Effector memory CD4-positive, alpha-beta T cell (primary cell): ENCODE measurements around the gene GLS.
"Not testable (repeated sequence)": the region's sequence is repeated elsewhere in the genome, so short reads cannot be mapped to it uniquely, and the experiment has no call there.

ENCODE experiments used
- DNase-seq, 3 donors: peaks; one replicate each; pipeline ENCODE4 v3.0.0-alpha.2; 2020
- H3K27ac ChIP-seq: 2 replicates; pipeline ENCODE4 v1.7.0; 2013; ENCODE audit warnings: mild to moderate bottlenecking, low read length, moderate library complexity; ENCODE audit not compliant: insufficient read depth, poor library complexity, severe bottlenecking
- H3K27me3 ChIP-seq: replicated peaks from 2 replicates; pipeline ENCODE4 v1.7.0; 2013; ENCODE audit warnings: mild to moderate bottlenecking, low read length; ENCODE audit not compliant: insufficient read depth, control insufficient read depth, poor library complexity, severe bottlenecking
- H3K36me3 ChIP-seq: 2 replicates; pipeline ENCODE4 v1.7.0; 2013; ENCODE audit warnings: mild to moderate bottlenecking, low read length, moderate library complexity; ENCODE audit not compliant: control insufficient read depth, insufficient read depth
- H3K4me1 ChIP-seq: 2 replicates; pipeline ENCODE4 v1.7.0; 2013; ENCODE audit warnings: low read length, mild to moderate bottlenecking; ENCODE audit not compliant: control insufficient read depth, insufficient read depth, poor library complexity, severe bottlenecking
- H3K4me3 ChIP-seq: 2 replicates; pipeline ENCODE4 v1.7.0; 2013; ENCODE audit warnings: low read length, low read depth, mild to moderate bottlenecking; ENCODE audit not compliant: insufficient read depth, poor library complexity, severe bottlenecking
- H3K9me3 ChIP-seq: 2 replicates; pipeline ENCODE4 v1.7.0; 2013; ENCODE audit warnings: mild to moderate bottlenecking, low read length, moderate library complexity; ENCODE audit not compliant: control insufficient read depth

The GLS gene

DNA sequence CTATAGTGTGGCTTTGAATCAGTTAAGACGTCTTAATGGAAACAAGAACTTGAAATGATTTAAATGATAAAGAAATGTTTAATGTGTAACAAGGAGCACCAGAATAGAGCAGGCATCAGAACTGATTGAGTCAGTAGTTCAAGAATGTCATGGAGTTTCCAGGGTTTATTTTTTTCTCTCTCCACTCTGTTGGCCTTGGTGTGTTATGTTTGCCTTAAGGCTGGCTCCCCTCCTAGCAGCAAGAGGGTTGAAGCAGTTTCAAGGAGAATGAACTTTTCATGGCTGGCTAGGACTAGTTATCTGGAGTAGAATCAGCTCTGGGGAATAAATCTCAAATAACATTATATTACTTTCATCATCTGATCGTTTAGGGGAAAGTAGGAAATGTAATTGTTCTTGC is 13.4 kb upstream of the GLS start:
- peaks cover 6% of the 10 kb centered on the region for H3K4me1 ChIP-seq
- no peak for DNase-seq
- H3K36me3 ChIP-seq: no peaks in the 10 kb centered on the region
- no peaks in the 10 kb centered on the region for H3K9me3 ChIP-seq
- no peak overlapping the region for H3K27ac ChIP-seq
- H3K4me3 ChIP-seq: no peak overlapping the region
- no peaks in the 10 kb centered on the region for H3K27me3 ChIP-seq

DNA sequence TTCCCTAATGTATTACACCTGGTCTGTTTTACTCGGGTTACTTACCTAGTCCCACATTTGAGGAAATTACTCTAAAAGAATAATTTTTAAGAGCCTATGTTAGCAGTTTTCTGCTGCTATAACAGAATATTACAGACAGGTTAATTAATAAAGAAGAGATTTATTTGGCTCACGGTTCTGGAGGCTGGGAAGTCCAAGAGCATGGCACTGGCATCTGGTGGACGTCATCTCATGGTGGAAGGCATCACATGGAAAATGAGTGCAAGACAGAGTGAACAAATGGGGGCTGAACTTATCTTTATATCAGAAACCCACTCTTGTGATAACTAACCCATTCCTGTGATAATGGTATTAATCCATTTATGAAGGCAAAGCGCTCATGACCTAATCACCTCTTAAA is 12.8 kb upstream of the GLS start:
- no peak overlapping the region for H3K4me3 ChIP-seq
- H3K4me1 ChIP-seq: peaks cover 4% of the 10 kb centered on the region
- no peak for DNase-seq
- no peaks in the 10 kb centered on the region for H3K36me3 ChIP-seq
- no peak overlapping the region for H3K27ac ChIP-seq
- no peaks in the 10 kb centered on the region for H3K9me3 ChIP-seq
- H3K27me3 ChIP-seq: no peaks in the 10 kb centered on the region

DNA sequence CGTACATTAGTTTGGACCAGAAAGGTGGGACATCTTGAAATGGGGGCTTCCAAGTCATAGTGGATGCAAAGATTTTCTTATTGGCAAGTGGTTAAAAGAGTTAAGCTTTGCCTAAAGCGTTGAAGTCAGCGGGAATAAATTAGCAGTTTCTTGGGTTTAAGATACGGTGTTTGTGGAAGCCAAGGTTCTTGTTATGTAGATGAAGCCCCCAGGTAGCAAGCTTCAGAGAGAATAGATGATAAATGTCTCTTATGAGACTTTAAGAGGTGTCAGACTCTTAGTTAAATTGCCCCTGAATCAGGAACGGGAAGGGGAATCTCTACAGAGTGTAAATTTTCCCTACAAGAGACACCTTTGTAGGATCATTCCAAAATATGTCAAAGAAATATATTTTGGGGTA is 10.9 kb upstream of the GLS start:
- no peaks in the 10 kb centered on the region for H3K36me3 ChIP-seq
- H3K4me3 ChIP-seq: no peak overlapping the region
- H3K9me3 ChIP-seq: no peaks in the 10 kb centered on the region
- no peak overlapping the region for H3K27ac ChIP-seq
- no peak for DNase-seq
- no peaks in the 10 kb centered on the region for H3K27me3 ChIP-seq
- no peaks in the 10 kb centered on the region for H3K4me1 ChIP-seq

DNA sequence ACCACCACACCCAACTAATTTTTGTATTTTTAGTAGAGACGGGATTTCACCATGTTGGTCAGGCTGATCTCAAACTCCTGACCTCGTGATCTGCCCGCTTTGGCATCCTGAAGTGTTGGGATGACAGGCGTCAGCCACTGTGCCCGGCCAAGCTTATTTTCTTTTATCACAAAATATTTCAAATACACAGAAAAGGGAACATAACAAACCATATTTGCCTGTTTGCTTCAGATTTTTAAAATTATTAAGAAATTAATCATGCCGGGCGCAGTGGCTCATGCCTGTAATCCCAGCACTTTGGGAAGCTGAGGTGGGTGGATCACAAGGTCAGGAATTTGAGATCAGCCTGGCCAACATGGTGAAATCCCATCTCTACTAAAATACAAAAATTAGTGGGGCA is 7.2 kb upstream of the GLS start:
- not testable (repeated sequence) for H3K27ac ChIP-seq, DNase-seq, H3K36me3 ChIP-seq, H3K9me3 ChIP-seq, H3K4me3 ChIP-seq, H3K27me3 ChIP-seq
- H3K4me1 ChIP-seq: peaks cover 12% of the 10 kb centered on the region

DNA sequence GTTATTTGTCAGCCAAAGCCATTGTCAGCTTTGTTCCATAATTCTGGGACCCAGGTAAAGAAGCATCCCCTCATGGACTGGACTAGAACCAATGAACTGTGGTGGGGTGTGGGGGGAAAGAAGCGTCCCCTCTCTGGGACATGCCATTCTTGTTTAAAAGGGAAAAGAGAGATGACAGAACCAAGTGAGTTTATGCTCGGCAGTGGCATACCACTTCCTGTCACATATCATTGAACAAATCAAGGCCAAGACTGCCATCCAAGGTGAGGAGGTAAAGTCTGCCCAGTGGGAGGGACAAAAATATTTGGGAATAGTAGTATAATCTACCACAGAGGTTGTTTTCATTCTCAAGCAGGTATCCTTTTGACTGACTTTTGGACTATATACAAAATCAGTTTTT is 4.7 kb upstream of the GLS start:
- peak in 1 of 3 donors; percentile 11 for DNase-seq
- Histone ChIP-seq H3K9me3 (no peaks in the 10 kb centered on the region), H3K36me3 (no peaks in the 10 kb centered on the region), H3K27ac (no peak overlapping the region), H3K4me3 (no peak overlapping the region), H3K4me1 (peaks cover 20% of the 10 kb centered on the region), H3K27me3 (no peaks in the 10 kb centered on the region)

DNA sequence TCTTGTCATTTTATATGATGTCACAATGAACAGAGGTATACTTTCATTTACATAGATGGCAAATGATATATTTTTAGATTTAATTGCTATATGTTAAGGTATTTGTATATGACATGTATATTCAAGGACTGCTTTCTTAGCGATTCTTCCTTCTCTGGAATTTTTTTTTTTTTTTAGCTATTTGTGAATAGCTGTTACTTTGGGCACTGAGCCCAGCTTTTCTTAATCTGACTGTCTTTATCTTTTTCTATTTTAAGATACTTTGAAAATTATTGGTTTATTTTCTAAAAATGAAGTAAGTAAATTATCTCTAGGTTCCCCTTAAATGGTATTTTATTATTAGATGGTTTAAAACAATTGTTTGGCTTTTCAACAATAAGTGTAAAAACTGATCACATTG is 4.0 kb upstream of the GLS start:
- Histone ChIP-seq H3K4me1 (peaks cover 20% of the 10 kb centered on the region), H3K27me3 (no peaks in the 10 kb centered on the region), H3K9me3 (no peaks in the 10 kb centered on the region), H3K27ac (no peak overlapping the region), H3K4me3 (no peak overlapping the region), H3K36me3 (no peaks in the 10 kb centered on the region)
- DNase-seq: no peak

DNA sequence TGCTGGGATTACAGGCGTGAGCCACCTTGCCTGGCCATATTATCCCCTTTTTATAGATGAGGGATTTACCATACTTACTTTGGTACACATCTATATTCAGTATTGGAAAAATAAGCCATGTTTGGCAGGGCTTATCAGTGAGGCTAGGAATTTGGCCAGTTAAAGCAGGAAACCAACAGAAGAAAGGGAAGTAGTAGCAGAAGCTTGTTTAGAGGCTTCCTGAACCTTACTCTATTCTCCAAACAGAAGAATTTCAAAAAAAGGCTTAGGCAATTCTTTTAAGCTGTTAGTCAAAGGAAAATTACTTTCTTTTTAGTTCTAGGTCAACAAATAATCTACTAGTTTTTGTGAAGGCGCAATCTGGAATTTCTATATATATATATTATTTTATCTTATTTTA is 3.2 kb upstream of the GLS start:
- DNase-seq: no peak
- Histone ChIP-seq H3K27ac (no peak overlapping the region), H3K36me3 (no peaks in the 10 kb centered on the region)

DNA sequence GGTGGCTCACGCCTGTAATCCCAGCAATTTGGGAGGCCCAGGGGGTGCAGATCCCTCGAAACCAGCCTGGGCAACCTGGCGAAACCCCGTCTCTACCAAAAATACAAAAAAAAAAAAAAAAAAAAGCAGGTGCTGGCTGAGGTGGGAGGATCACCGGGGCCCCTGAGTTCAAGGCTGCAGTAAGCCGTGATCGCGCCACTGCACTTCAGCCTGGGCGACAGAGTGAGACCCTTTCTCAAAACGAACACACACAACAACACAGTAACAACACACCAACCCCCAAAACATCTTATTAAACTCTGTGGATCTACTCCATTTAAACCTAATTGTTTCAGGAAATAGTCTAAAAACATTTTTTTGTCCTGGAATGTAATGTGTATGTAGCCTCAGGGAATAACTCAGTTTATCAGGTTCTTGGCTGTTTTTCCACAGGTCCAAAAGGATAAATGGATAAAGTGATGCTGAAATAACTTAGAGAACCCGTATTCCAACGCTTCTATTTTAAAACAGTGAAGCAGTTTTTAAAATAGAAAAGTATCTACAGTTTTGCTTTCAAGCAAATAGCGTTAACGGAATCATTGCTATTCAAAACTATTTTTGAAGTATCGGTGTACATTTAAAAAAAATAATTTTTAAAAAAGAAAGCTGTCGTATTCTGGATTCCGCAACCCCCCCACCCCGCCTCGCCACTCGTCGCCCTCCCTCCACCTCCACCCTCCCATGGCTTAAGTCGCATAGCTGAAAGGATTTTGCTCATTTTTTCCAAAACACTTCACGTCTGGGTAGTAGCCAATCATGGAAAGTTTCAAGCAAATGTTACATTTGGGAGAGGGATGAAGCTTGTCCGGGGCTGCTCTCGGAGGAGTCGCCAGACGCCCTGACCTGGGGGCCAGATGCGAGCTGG is 895 bp upstream of the GLS start:
- Histone ChIP-seq H3K4me1 (peaks cover 24% of the 10 kb centered on the region), H3K4me3 (peak overlapping the region; percentile 83), H3K27me3 (no peaks in the 10 kb centered on the region), H3K9me3 (no peaks in the 10 kb centered on the region), H3K36me3 (no peaks in the 10 kb centered on the region), H3K27ac (peak overlapping the region; percentile 94)
- peak in 2 of 3 donors; percentile 7 to 11 for DNase-seq

More for the DNA sequence above, 3.2 kb upstream of the GLS start:
- Histone ChIP-seq H3K4me1 (peaks cover 20% of the 10 kb centered on the region), H3K9me3 (no peaks in the 10 kb centered on the region), H3K27me3 (no peaks in the 10 kb centered on the region), H3K4me3 (no peak overlapping the region)

DNA sequence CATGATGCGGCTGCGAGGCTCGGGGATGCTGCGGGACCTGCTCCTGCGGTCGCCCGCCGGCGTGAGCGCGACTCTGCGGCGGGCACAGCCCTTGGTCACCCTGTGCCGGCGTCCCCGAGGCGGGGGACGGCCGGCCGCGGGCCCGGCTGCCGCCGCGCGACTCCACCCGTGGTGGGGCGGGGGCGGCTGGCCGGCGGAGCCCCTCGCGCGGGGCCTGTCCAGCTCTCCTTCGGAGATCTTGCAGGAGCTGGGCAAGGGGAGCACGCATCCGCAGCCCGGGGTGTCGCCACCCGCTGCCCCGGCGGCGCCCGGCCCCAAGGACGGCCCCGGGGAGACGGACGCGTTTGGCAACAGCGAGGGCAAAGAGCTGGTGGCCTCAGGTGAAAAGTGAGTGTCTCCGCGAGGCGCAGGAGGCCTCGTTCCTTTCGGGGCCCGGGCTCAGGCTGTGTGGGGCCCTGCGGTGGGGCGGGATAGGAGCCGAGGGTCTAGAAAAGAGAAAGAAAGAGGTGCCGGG is 520 bp downstream of the GLS start:
- Histone ChIP-seq H3K4me1 (peaks cover 25% of the 10 kb centered on the region), H3K9me3 (no peaks in the 10 kb centered on the region), H3K27me3 (no peaks in the 10 kb centered on the region), H3K4me3 (peak overlapping the region; percentile 83), H3K36me3 (no peaks in the 10 kb centered on the region), H3K27ac (peak overlapping the region; percentile 94)
- DNase-seq: no peak

DNA sequence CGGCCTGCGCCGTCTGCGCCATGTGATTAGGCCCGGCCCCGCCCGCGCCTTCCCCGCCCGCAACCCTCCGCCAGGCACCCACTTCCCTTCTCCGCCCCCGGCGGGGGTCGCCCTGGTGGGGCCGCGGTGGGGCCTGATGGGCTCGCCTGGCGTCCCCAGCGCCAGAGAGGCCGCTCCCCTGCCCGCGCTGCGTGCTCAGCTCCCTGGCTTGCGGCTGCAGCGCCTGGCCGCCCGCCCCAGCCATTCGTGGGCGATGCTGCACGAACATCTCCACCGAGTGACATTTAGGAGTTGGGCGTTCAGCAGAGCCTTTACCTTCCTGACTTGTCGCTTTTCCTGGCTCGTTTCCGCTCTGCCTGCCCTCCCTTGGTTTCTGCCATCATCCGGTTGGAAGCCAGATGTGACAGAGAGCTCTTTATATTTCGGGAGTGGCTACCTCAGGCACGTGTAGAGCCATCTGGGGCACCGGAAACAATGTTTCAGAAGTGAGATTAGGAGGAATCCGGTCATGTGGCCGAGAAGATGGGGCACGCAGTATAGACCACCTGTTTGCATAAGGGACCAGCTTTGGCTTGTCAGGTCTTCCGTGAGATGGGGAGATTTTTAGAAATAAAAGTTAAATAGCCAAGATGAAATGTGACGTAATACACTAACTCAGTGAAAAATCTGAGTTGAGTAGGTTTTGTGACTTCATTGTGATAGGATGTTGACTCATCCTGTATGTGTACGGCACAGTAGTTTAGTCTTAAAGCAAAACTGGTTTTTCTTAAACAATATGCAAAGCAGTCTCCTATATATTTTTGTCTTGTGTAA is 1.2 kb downstream of the GLS start:
- H3K4me3 ChIP-seq: peak overlapping the region; percentile 83
- no peaks in the 10 kb centered on the region for H3K9me3 ChIP-seq
- peak; percentile 75 to 77 (median 75) for DNase-seq
- no peaks in the 10 kb centered on the region for H3K36me3 ChIP-seq
- H3K27ac ChIP-seq: peak overlapping the region; percentile 94
- H3K4me1 ChIP-seq: peaks cover 25% of the 10 kb centered on the region
- H3K27me3 ChIP-seq: no peaks in the 10 kb centered on the region
